Central memory CD8-positive, alpha-beta T cell (primary cell): ENCODE measurements around the gene CBLN2.

Experiments
- ATAC-seq: fragments of 150-1000 bp; cut with Tn5 transposase; replicated peaks from 2 replicates; pipeline ENCODE4 v1.10.0; 2022; ENCODE audit warnings: mild to moderate bottlenecking, moderate FRiP score, moderate number of reproducible peaks; ENCODE audit not compliant: poor library complexity, severe bottlenecking; ENCODE audit errors: extremely low read depth
- DNase-seq, 2 donors: peaks; one replicate each; pipeline ENCODE4 v3.0.0; 2021; ENCODE audit warnings: low spot score in 2 of 2
- H3K27ac Mint-ChIP-seq: one replicate; pipeline ENCODE4 v1.8.0; 2022; ENCODE audit warnings: low read depth, mild to moderate bottlenecking, moderate library complexity, mixed read lengths
- H3K27me3 Mint-ChIP-seq: one replicate; pipeline ENCODE4 v1.8.0; 2022; ENCODE audit warnings: mixed read lengths
- H3K36me3 Mint-ChIP-seq: one replicate; pipeline ENCODE4 v1.8.0; 2022; ENCODE audit warnings: mild to moderate bottlenecking, moderate library complexity, mixed read lengths; ENCODE audit not compliant: insufficient read depth
- H3K4me1 Mint-ChIP-seq: one replicate; pipeline ENCODE4 v1.8.0; 2022; ENCODE audit warnings: mixed read lengths
- H3K4me3 Mint-ChIP-seq: one replicate; pipeline ENCODE4 v1.8.0; 2022; ENCODE audit warnings: mild to moderate bottlenecking, moderate library complexity, mixed read lengths
- H3K9me3 Mint-ChIP-seq: one replicate; pipeline ENCODE4 v1.8.0; 2022; ENCODE audit warnings: mixed read lengths

Gene CBLN2

GRCh38 chr18:72544092-72544886 lies at the start of gene CBLN2:
TSS of gene CBLN2 (minus strand) at chr18:72544342. CDS start at chr18:72542160, 2,182 bp downstream.
- Mint-ChIP-seq H3K36me3 (no peaks in the 10 kb centered on the region), H3K27ac (no peak within 1 kb of the TSS), H3K27me3 (peaks cover 28% of the 10 kb centered on the region), H3K4me1 (no peaks in the 10 kb centered on the region), H3K9me3 (peaks cover 16% of the 10 kb centered on the region), H3K4me3 (no peak within 1 kb of the TSS)
- DNase-seq (no peak), ATAC-seq (no peak)

- Mint-ChIP-seq H3K27me3 (no peaks in the 10 kb centered on the region), H3K4me1 (no peaks in the 10 kb centered on the region), H3K9me3 (peaks cover 17% of the 10 kb centered on the region), H3K27ac (no peak overlapping the region), H3K36me3 (no peaks in the 10 kb centered on the region), H3K4me3 (no peak overlapping the region)
- no peak for DNase-seq
- ATAC-seq = no peak
Measured at GRCh38 chr18:72588360-72588759, 44.2 kb upstream of the CBLN2 start.

- Mint-ChIP-seq H3K27me3 (no peaks in the 10 kb centered on the region), H3K36me3 (no peaks in the 10 kb centered on the region), H3K4me1 (no peaks in the 10 kb centered on the region), H3K27ac (no peak overlapping the region), H3K9me3 (peaks cover 13% of the 10 kb centered on the region), H3K4me3 (no peak overlapping the region)
- DNase-seq (no peak), ATAC-seq (no peak)
Measured at GRCh38 chr18:72584787-72585186, 40.6 kb upstream of the CBLN2 start.

GRCh38 chr18:72581976-72582375 lies 37.8 kb upstream of the CBLN2 start:
- no peaks in the 10 kb centered on the region for H3K36me3 Mint-ChIP-seq
- no peak overlapping the region for H3K27ac Mint-ChIP-seq
- no peaks in the 10 kb centered on the region for H3K4me1 Mint-ChIP-seq
- H3K9me3 Mint-ChIP-seq = no peaks in the 10 kb centered on the region
- no peaks in the 10 kb centered on the region for H3K27me3 Mint-ChIP-seq
- ATAC-seq (no peak), DNase-seq (no peak)
- no peak overlapping the region for H3K4me3 Mint-ChIP-seq

- Mint-ChIP-seq H3K27me3 (no peaks in the 10 kb centered on the region), H3K9me3 (peaks cover 22% of the 10 kb centered on the region), H3K4me3 (no peak overlapping the region), H3K27ac (no peak overlapping the region), H3K36me3 (peaks cover 1% of the 10 kb centered on the region), H3K4me1 (no peaks in the 10 kb centered on the region)
- ATAC-seq (no peak), DNase-seq (no peak)
Measured at GRCh38 chr18:72572896-72573295, 28.8 kb upstream of the CBLN2 start.

GRCh38 chr18:72566290-72566689 lies 22.1 kb upstream of the CBLN2 start:
- DNase-seq (no peak), ATAC-seq (no peak)
- no peaks in the 10 kb centered on the region for H3K27me3 Mint-ChIP-seq
- H3K27ac Mint-ChIP-seq = no peak overlapping the region
- H3K36me3 Mint-ChIP-seq = peaks cover 1% of the 10 kb centered on the region
- peaks cover 27% of the 10 kb centered on the region for H3K9me3 Mint-ChIP-seq
- H3K4me3 Mint-ChIP-seq = no peak overlapping the region
- no peaks in the 10 kb centered on the region for H3K4me1 Mint-ChIP-seq

- Mint-ChIP-seq H3K4me1 (no peaks in the 10 kb centered on the region), H3K4me3 (no peak overlapping the region), H3K27ac (no peak overlapping the region), H3K9me3 (peaks cover 13% of the 10 kb centered on the region), H3K27me3 (no peaks in the 10 kb centered on the region), H3K36me3 (no peaks in the 10 kb centered on the region)
- DNase-seq = no peak
- no peak for ATAC-seq
Measured at GRCh38 chr18:72555968-72556367, 11.8 kb upstream of the CBLN2 start.

- Mint-ChIP-seq H3K36me3 (no peaks in the 10 kb centered on the region), H3K4me1 (no peaks in the 10 kb centered on the region), H3K9me3 (peaks cover 17% of the 10 kb centered on the region), H3K27ac (no peak overlapping the region), H3K4me3 (no peak overlapping the region), H3K27me3 (no peaks in the 10 kb centered on the region)
- ATAC-seq (no peak), DNase-seq (no peak)
Measured at GRCh38 chr18:72555101-72555500, 11.0 kb upstream of the CBLN2 start.

GRCh38 chr18:72543357-72544055 lies 636 bp downstream of the CBLN2 start:
- H3K27ac Mint-ChIP-seq = no peak overlapping the region
- H3K27me3 Mint-ChIP-seq = peaks cover 28% of the 10 kb centered on the region
- no peak overlapping the region for H3K4me3 Mint-ChIP-seq
- no peak for ATAC-seq
- DNase-seq = no peak
- peaks cover 16% of the 10 kb centered on the region for H3K9me3 Mint-ChIP-seq
- H3K36me3 Mint-ChIP-seq = no peaks in the 10 kb centered on the region
- H3K4me1 Mint-ChIP-seq = no peaks in the 10 kb centered on the region

- no peaks in the 10 kb centered on the region for H3K4me1 Mint-ChIP-seq
- H3K9me3 Mint-ChIP-seq = peaks cover 16% of the 10 kb centered on the region
- H3K4me3 Mint-ChIP-seq = no peak overlapping the region
- H3K36me3 Mint-ChIP-seq = no peaks in the 10 kb centered on the region
- peaks cover 28% of the 10 kb centered on the region for H3K27me3 Mint-ChIP-seq
- DNase-seq (no peak), ATAC-seq (no peak)
- no peak overlapping the region for H3K27ac Mint-ChIP-seq
Measured at GRCh38 chr18:72542984-72543356, 1.2 kb downstream of the CBLN2 start.

- Mint-ChIP-seq H3K4me1 (no peaks in the 10 kb centered on the region), H3K27me3 (peaks cover 28% of the 10 kb centered on the region), H3K4me3 (no peak overlapping the region), H3K9me3 (peaks cover 16% of the 10 kb centered on the region), H3K36me3 (no peaks in the 10 kb centered on the region), H3K27ac (no peak overlapping the region)
- ATAC-seq = no peak
- no peak for DNase-seq
Measured at GRCh38 chr18:72542342-72542741, 1.8 kb downstream of the CBLN2 start.

GRCh38 chr18:72541871-72542332 lies 2.2 kb downstream of the CBLN2 start:
- peaks cover 12% of the 10 kb centered on the region for H3K9me3 Mint-ChIP-seq
- no peak overlapping the region for H3K4me3 Mint-ChIP-seq
- DNase-seq (no peak), ATAC-seq (no peak)
- H3K4me1 Mint-ChIP-seq = no peaks in the 10 kb centered on the region
- H3K27me3 Mint-ChIP-seq = peaks cover 28% of the 10 kb centered on the region
- H3K27ac Mint-ChIP-seq = no peak overlapping the region
- no peaks in the 10 kb centered on the region for H3K36me3 Mint-ChIP-seq

GRCh38 chr18:72539901-72540300 lies 4.2 kb downstream of the CBLN2 start:
- ATAC-seq (no peak), DNase-seq (no peak)
- H3K27ac Mint-ChIP-seq = no peak overlapping the region
- peaks cover 28% of the 10 kb centered on the region for H3K27me3 Mint-ChIP-seq
- no peak overlapping the region for H3K4me3 Mint-ChIP-seq
- peaks cover 16% of the 10 kb centered on the region for H3K9me3 Mint-ChIP-seq
- H3K36me3 Mint-ChIP-seq = no peaks in the 10 kb centered on the region
- no peaks in the 10 kb centered on the region for H3K4me1 Mint-ChIP-seq
